ENCODE results near the gene SLC4A11.
"Not testable (repeated sequence)": the region's sequence is repeated elsewhere in the genome, so short reads cannot be mapped to it uniquely, and the experiment has no call there.

Gene SLC4A11

DNA sequence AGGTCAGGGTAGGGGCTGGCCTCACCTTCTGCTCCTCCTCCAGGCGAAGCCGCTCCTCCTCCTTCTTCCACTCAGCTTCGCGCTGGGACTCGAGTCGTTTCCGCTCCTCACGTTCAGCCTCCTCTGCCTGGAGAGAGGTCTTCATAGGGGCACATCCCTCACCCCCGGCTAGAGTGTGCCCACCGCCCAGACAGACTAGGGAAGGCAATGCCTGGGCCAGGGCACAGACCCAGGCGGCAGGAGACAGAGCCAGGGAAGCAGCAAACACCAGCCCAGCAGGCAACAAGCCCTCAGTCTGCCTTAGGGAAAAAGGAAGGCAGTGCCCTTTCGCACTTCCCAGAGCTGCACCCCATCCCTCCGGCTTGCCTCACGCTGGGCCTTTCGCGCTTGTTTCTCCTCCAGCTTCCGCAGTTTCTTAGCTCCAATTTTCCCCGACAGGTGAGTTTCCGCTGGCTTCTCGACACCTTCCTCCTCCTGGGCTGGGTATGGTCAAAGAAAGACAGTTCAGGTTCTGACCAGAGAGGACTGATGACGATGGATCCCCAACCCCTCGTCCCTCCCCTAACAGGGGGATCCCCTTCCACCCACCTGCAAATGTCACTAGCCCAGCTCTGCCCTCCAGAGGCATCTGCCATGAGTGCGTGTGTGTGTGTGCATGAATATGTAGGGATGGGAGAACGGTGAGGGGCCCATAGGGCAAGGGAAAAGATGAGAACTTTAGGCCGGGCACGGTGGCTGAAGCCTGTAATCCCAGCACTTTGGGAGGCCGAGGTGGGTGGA is 38.8 kb downstream of the SLC4A11 start:
- DNase-seq = no peak

DNA sequence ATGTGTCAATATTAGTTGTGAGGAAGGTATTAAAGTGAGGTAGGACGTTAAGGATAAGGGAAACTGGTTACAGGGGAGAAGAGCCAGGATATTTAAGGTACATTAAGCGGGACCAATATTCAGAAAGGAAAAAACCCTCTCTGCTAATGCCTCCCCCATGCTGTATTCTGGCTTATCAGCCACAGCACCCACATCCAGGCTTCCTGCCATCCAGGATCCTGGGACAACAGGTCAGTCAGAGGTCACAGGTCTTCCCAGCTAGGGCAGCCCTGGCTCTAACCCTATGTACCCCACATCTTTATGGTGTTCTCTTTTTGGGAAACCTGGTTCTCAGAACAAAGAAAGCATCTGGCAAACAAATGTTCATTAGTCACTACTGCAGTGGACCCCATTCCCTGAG is 39.8 kb downstream of the SLC4A11 start:
- DNase-seq = no peak

DNA sequence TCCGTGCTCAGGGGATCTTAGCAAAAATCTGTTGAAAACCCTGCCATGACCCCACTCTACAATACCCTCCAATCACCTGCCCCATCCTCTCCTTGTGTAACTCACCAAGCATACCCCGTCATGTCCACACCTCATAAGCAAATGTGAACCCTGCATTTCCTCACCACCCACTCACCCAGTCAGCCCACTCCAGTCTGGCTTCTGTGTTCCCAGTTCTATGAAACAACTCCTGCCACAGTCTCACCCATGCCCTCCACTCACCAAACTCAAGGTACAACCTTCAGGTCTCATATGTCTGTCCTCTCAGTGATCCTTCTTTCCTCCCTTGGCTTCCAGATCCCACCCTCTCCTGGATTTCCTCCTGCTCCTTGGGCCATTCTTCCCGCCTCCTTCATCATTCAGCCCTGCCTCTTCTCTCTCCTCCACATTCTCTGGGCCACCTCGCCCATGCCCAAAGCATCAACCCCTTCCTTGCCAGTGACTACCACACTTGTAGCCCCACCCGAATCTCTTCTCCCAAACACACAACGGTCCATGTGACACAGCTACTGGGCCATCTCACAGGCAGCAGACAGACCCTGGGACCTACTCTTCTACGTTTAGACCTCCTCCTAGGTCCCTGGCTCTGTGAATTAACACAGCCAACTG is 43.3 kb downstream of the SLC4A11 start:
- DNase-seq = no peak

DNA sequence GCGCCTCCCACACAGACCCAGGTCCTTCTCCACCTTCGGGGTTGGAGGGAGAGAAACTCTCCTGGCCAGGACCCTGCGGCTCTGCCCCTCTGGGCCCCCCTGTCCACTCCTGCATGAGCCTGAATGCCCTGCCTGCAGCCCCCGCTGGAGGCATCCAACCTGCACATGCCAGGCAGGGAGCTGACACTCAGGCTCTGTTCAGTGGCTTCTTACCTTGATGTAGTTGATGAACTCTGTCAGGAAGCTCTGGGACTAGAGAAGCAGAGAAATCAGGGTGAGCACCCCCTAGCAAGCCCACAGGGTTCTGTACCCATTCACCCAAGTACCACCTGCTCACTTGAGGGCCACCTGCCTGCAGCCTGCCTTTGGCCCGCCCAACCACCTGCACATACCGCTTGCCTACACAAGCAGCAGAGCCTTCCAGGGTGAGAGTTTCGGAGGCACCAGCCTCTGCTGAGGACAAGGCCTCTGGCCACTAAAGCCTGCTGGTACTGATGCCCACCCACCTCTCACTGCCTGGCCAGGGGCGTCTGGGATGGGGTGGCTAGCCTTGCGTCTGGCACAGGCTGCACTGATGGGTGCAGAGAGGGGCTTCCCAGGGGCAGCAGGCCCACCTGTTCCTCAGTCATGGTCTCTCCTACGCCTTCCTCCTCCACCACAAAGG is 44.2 kb downstream of the SLC4A11 start:
- DNase-seq = no peak

DNA sequence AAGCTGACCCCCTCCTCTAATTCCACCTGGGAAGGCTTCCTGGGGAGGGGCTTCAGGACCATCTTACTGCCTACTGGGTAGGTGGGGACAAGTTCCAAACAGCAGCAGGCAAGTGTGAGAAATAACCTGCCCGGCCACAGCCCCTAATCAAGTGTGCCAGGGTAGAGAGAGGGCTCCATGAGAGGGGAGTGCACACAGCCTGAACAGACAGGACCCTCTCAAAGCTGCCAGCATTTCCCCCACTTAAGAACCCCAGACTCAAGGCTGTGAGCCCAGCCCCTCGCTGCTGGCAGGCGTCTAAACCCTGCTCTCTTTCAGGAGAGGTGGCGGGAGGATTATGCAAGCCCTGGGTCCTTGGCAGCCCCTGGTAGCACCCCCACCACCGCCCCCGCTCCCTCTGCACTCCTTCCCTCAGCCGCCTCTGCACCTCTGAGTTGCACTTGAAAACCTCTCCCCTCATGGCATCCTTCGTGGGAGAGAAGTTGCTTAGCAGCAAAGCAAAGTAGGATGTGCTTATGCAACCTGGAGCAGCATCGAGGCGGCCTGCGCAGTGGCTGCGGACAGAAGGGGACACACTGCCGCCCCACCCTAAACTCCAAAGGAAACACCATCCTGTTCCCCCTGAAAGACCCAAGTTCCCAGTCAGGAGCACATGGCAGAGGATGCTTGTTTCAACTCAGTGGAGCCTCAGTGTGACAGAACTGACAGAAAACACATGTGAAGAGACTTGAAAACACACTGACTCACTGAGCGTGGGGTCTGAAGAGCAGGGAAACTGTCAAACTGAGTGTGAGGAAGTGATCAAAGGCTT is 45.0 kb downstream of the SLC4A11 start:
- DNase-seq = no peak

DNA sequence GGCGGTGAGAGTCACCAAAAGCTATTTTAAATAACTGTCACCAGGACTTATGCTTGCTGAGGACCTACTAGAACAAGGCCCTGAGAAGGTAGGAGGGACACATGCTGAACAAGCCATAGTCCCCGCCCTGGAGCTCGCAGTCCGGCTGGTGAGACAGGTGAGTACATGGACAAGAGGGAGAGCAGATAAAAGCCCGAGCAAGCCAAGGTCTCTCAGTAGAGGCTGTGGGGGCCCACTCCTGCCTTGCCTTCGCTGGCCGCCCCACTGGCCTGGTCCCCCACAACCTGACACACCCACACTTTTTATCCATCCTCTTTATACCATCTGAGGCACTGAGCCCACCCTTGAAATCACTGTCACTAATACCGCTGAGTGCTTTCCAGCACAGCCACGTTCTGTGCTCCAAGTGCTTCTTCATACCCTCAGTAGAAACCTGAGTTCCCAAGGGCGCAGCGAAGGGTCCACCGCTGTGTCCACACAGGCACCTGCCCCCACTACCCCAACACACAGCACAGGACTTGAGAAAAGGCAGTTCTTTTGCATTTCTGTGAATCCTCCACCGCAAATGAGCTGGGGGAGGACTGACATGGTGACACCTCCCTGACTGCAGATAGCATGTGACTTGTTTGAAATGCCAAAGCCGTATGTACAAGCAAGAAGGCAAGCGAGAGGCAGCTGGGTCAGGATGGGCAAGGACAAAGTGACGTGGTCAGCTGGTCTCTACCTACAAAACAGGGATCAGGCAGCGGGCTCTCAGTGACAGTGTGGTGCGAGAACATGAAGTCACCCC is 46.6 kb downstream of the SLC4A11 start:
- no peak for DNase-seq

DNA sequence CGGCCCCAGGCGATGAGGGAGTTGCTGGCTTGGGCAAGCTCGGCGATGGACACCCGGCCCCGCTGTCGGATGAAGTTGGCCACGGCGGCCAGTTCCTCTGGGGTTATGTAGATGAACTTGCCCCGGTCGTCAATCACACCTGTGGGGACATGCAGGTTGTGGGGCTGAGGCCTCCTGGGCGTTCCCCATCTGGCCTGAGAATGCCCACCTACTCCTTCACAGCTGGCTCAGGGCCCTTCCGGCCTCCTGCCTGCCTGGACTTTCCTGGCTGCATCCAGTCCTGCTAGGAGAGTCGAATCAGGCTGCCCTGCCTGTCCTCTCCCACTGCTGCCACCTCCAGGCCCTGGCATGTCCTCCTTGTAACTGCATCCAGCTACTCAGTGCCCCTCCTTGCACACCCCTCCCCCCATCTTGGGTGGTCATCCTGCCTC is 48.3 kb downstream of the SLC4A11 start:
- DNase-seq = no peak

DNA sequence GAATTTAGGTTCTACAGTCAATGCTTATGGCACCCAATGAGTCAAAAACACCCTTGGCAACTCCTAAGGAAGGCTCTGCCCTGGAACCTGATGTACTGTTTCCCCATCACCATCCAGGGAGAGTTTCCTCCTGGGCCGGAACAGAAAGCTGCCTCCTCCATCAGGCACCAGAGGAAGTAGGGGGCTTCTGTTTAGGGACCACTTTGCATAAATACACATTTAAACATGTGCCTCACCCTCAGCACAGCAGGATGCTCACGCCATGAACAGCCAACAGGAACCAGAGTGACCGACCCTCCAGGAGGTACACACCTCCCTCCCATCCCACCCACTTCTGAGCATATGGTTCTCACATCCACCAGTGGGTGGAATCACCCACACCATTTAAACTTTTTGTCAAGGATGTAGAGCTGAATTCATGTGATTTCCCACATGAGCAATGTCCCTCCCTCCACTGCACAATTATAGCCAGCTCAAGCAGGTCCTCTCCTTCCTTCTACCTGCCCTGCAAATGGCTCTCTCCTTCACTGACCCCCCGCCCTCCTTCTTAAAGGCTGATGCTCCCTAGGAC is 49.3 kb downstream of the SLC4A11 start:
- DNase-seq = no peak

DNA sequence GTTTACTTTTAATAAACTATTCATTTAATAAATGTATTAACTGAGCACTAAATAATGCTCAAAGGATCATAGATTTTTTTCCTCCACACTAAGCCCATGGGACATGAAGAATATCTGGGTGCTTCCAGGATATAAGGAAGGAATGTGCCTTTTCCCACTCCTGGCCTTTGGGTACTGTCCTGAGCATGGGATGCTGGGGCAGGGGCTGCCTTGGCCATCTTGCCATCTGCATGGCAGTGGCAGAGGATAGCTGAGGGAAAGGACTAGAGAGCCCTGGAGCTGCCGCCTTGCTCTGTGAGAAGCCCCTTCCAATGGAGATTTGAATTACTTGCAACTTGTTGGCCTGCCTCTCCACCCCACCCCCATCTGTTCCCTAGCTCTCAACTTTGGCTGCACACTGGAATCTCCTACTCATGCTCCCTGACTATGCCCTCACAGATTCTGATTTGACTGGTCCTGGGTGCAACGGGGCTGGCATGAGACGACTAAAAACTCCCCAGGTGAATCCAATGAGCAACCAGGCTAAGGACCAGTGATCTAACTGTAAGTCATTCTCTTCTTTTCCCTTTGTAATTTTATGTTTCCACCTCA is 50.1 kb downstream of the SLC4A11 start:
- no peak for DNase-seq

DNA sequence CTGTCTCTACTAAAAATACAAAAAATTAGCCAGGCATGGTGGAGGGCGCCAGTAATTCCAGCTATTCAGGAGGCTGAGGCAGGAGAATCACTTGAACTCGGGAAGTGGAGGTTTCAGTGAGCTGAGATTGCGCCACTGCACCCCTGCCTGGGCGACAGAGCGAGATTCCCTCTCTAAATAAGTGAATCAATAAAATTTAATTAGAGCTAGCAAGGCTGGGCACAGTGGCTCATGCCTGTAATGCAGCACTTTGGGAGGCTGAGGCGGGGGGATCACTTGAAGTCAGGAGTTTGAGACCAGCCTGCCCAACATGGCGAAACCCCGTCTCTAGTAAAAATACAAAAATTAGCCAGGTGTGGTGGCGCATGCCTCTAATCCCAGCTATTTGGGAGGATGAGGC is 51.1 kb downstream of the SLC4A11 start:
- not testable (repeated sequence) for DNase-seq

DNA sequence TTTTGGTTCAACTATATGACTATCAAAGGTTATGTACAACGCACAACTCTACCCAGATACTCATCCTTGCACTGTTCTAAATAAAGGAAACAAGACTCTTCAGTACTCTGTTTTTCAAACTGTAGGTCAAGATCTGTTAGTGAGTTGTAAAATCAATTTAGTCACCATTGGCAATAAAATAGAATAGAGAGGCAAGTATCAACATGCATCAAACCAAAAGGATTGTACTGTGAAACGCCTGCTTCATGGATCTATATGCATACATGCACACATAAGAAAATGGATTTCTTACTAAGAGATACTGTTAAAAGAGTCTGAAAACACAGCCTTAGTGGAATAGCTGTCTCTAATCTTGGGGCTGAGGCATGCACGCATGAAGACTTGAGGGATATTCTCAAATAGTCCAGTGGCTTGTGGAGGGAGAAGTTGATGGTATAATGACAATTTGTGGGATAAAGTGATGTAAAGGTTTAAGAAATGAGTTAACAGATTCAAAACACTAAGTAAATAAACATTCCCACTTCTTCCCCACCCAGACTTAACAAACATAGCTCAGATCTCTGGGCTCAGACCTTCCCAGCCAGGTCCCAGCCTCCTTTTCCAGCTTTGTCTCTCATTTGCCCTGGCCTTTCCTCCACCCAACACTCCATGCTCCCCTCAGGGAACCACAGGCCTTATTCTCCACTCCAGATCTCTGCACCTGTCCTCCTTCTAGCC is 54.9 kb downstream of the SLC4A11 start:
- no peak for DNase-seq

DNA sequence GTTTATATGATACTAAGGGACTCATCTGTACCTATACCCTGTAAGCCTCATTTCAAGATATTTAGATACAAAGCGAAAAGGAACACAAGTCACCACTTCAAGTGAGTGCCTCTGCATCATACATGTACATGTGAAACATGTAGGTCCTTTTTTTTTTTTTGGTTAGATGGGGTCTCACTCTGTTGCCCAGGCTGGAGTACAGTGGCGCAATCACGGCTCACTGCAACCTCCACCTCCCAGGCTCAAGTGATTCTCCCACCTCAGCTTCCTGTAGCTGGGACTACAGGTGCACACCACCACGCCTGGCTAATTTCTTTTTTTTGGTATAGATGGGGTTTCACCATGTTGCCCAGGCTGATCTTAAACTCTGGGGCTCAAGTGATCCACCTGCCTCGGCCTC is 56.6 kb downstream of the SLC4A11 start:
- DNase-seq = not testable (repeated sequence)

DNA sequence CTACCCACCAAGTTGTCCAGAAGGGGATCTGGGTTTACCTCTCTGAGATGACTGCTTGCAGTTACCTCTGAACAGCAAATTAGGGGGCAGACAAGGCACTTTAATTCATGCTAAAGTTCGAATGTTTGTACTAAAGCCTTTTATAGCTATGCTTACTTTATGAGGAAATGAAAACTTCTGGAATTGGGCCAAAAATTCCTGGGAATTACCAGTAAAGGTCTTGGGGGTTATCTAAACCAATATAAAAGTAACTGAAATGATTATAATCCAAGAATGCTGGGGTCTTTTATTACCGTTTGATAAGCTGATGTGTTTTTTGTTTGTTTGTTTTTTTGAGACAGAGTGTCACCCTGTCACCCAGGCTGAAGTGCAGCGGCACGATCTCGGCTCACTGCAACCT is 57.7 kb downstream of the SLC4A11 start:
- DNase-seq = no peak

DNA sequence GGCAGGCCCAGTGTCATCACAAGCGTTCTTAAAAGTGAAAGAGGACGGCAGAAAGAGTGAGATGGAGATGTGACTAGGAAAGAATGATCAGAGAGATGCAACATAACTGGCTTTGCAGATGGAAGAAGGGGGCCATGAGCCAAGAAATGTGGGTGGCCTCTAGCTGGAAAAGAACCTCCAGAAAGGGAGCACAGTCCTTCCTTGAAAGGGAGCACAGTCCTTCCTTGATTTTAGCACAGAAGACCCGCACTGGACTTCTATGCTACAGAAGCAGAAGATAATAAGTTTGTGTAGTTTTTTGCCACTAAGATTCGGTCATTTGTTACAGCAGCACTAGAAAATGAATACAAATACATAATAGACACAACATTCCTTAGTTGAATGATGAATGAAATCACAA is 58.7 kb downstream of the SLC4A11 start:
- no peak for DNase-seq

DNA sequence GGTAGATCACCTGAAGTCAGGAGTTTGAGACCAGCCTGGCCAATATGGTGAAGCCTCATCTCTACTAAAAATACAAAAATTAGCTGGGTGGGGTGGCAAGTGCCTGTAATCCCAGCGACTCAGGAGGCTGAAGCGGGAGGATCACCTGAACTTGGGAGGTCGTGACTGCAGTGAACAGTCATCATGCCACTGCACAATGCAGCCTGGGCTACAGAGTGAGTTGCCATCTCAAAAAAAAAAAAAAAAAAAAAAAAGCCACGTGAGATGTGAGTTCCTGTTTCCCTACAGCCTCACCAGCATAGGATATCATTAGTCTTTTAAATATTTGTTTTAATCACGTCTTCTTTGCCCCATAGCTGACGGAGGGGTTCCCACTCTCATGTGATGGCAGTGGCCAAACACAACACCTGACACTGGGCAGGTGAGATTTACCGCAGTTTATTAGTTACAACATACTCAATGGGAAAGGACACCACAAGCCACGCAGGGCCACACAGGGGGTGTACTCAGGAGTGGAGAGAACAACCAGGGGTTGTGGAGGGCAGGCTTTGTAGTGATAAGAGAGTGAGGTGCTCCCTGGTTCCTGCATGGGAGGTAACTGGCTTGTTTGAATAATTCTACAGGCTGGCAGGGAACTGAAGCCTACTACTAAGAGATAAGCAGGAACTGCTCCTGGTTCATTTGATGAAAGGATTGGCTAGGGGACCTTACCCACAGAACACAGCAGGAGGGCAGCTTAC is 61.1 kb downstream of the SLC4A11 start:
- DNase-seq = no peak

All from activated effector memory CD4-positive, alpha-beta T cell treated with anti-CD3 and anti-CD28 coated beads, Interleukin-2, amount 50 U/mL, for 16 hours (primary cell).